Measurements from ENCODE around the gene QRFP. TPM values are rescaled to one million over a fixed set of nuclear protein-coding genes. Genes with fewer than 3 reads are reported as not detected.

The QRFP gene
- total and polyA plus RNA-seq, 2 of the 8 experiments (the other 6 are each of a cell fraction or from before 2014, with no cell fraction given) = not detected

GRCh38 chr9:130930132-130930803 is 33.7 kb upstream of the QRFP start:
- Histone ChIP-seq H3K56ac (replicated peaks; ENCODE audit: insufficient read length, low read depth, low read length) (no peak overlapping the region), H4K20me1 (replicated peaks in 1 of 2; ENCODE audit: control insufficient read depth in 1 of 2, insufficient read depth in 2 of 2, low read length in 2 of 2) (no peaks in the 10 kb centered on the region), H2BK20ac (ENCODE audit: low read length) (no peak overlapping the region), H3K27ac (ENCODE audit: low read depth, low read length) (no peak overlapping the region), H3K4me3 (ENCODE audit: extremely low read depth in 1 of 4, insufficient read depth in 2 of 4, low read depth in 3 of 4, low read length in 4 of 4) (no peak overlapping the region), H2BK5ac (ENCODE audit: low read depth, low read length) (no peak overlapping the region; the same call in 1 of the 2 replicates), H3K27me3 (replicated peaks in 1 of 4; ENCODE audit: control insufficient read depth in 3 of 4, extremely low read depth in 1 of 4, insufficient read depth in 3 of 4, low read length in 3 of 4) (no peaks in the 10 kb centered on the region; a peak in 1 of 7 replicates), H4K8ac (ENCODE audit: extremely low read depth, insufficient read depth, low read length) (no peak overlapping the region), H3K14ac (ENCODE audit: insufficient read length) (no peak overlapping the region), H2BK15ac (ENCODE audit: low read length) (no peak overlapping the region), H4K91ac (replicated peaks; ENCODE audit: insufficient read length, low read length) (peak overlapping the region; percentile 57), H2BK120ac (replicated peaks; ENCODE audit: low read depth, low read length) (no peak overlapping the region), H2AFZ (ENCODE audit: low read length) (no peak overlapping the region), H3K36me3 (ENCODE audit: control insufficient read depth in 2 of 4, insufficient read depth in 4 of 4, low read length in 3 of 4) (no peaks in the 10 kb centered on the region), H3K9ac (replicated peaks in 1 of 4; ENCODE audit: extremely low read depth in 1 of 4, low read depth in 3 of 4, low read length in 3 of 4) (no peak overlapping the region), H3K4me2 (ENCODE audit: insufficient read depth in 1 of 2, low read depth in 2 of 2, low read length in 2 of 2) (no peak overlapping the region), H2BK12ac (ENCODE audit: low read depth, low read length) (no peak overlapping the region), H4K5ac (ENCODE audit: insufficient read length, low read depth, low read length) (no peak overlapping the region), H3K23ac (ENCODE audit: insufficient read length) (no peak overlapping the region), H3K9me3 (ENCODE audit: insufficient read depth in 2 of 2, low read depth in 1 of 2, low read length in 1 of 2) (no peaks in the 10 kb centered on the region), H3K4me1 (replicated peaks in 1 of 4; ENCODE audit: control insufficient read depth in 3 of 4, insufficient read depth in 4 of 4, low read length in 3 of 4) (peaks cover 0 to 23% (median 19%) of the 10 kb centered on the region in 4 experiments; a peak in 6 of 7 replicates), H3K23me2 (ENCODE audit: low read depth, low read length) (no peaks in the 10 kb centered on the region), H3K18ac (ENCODE audit: extremely low read depth, low read length) (no peak overlapping the region), H2AK5ac (ENCODE audit: low read depth, low read length) (no peak overlapping the region), H3K79me2 (ENCODE audit: control insufficient read depth in 1 of 2, insufficient read depth in 2 of 2, low read length in 2 of 2) (no peaks in the 10 kb centered on the region), H3K4ac (replicated peaks; ENCODE audit: insufficient read length, low read depth, low read length) (no peak overlapping the region), H3K79me1 (ENCODE audit: low read depth, low read length) (no peaks in the 10 kb centered on the region)
- FAIRE-seq (no peak), DNase-seq (ENCODE audit: low read depth in 1 of 2, low spot score in 2 of 2) (no peak)
- no peak for TF ChIP-seq RNF2 (IDR thresholded peaks at IDR 0.05; ENCODE audit: borderline replicate concordance, low read depth, low read length, missing control alignments, poor library complexity, severe bottlenecking)
- TF ChIP-seq POLR2A (IDR thresholded peaks at IDR 0.05; ENCODE audit: control extremely low read depth in 1 of 2, low read depth in 2 of 2, low read length in 2 of 2) = no peak
- no peak for TF ChIP-seq TAF1 (IDR thresholded peaks at IDR 0.05; ENCODE audit: low read depth, low read length)
- TF ChIP-seq, protein P1, sequence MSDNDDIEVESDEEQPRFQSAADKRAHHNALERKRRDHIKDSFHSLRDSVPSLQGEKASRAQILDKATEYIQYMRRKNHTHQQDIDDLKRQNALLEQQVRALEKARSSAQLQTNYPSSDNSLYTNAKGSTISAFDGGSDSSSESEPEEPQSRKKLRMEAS (IDR thresholded peaks at IDR 0.05) = no peak
- TF ChIP-seq USF2 (IDR thresholded peaks at IDR 0.05; ENCODE audit: low read length) = no peak
- no peak for TF ChIP-seq TBP (IDR thresholded peaks at IDR 0.05; ENCODE audit: low read depth, low read length)
- no peak for TF ChIP-seq ATF3 (IDR thresholded peaks at IDR 0.05; ENCODE audit: insufficient read depth, low read depth, low read length)
- CTCF ChIA-PET (ENCODE audit: partially characterized antibody) = interaction anchor here (0.6 to 7.8 kb wide), 5 partner anchors 9 to 122 kb away, joined by 3 to 38 read pairs (median 4); no protein-coding TSS in a partner anchor
- WGBS, 2 experiments (ENCODE audit: extremely low coverage in 1 of 2, insufficient coverage in 1 of 2, insufficient read length in 1 of 2, insufficient replicate concordance in 2 of 2, low coverage in 1 of 2, low lambda C conversion rate in 2 of 2, missing lambda C conversion rate in 1 of 2) = 81% methylated on average over 23 of the region's 23 CpGs; no CpG with 5 or more reads in 1 of the 2 experiments
- POLR2A ChIA-PET (ENCODE audit: partially characterized antibody) = no interaction called here

All from H1 (cell line).